Measurements from ENCODE around the gene IFNL2. TPM values are rescaled to one million over a fixed set of nuclear protein-coding genes. Genes with fewer than 3 reads are reported as not detected.

IFNL2 gene
- total and polyA plus RNA-seq, 2 of the 4 experiments (the other 2 are of a cell fraction) = not detected

DNA sequence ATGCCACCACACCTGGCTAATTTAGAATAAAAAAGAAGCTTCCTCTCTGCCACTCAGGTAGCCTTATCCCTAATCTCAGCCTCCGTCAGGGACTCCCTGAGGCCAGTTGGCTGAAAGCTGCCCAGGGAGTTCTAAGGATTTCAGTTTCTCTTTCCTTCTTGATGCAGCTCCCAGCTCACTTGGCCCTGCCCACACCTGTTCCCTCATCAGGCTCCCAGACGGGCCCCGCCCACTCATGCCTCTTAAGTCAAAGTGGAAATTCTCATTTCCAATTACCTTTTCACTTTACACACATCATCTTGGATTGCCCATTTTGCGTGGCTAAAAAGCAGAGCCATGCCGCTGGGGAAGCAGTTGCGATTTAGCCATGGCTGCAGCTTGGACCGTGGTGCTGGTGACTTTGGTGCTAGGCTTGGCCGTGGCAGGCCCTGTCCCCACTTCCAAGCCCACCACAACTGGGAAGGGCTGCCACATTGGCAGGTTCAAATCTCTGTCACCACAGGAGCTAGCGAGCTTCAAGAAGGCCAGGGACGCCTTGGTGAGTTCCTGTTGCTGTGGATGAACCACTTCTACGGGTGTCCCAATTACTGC lies 28.0 kb downstream of the IFNL2 start, which contains the start of gene IFNL1:
Gene IFNL1, plus strand, starts transcription at position 353 of the 591 bp plus-strand sequence. Its CDS starts 15 bp downstream, at position 368.
- Histone ChIP-seq H2BK5ac (ENCODE audit: low read depth, low read length, poor library complexity, severe bottlenecking) (no peak within 1 kb of the TSS), H3K27ac (ENCODE audit: insufficient read depth, low read length) (no peak within 1 kb of the TSS), H3K79me1 (ENCODE audit: low read depth in 1 of 2, low read length in 2 of 2) (no peaks in the 10 kb centered on the region), H2AK5ac (ENCODE audit: low read depth, low read length) (no peak within 1 kb of the TSS), H2BK120ac (ENCODE audit: low read depth, low read length) (no peak within 1 kb of the TSS), H3K18ac (ENCODE audit: low read depth, low read length) (no peak within 1 kb of the TSS), H3K9ac (ENCODE audit: low read depth, low read length) (no peak within 1 kb of the TSS), H3K4ac (ENCODE audit: low read depth, low read length) (no peak within 1 kb of the TSS), H3K27me3 (ENCODE audit: control insufficient read depth, insufficient read depth, low read length) (peaks cover 31% of the 10 kb centered on the region), H3K56ac (ENCODE audit: extremely low read depth, insufficient read depth, low read length) (no peak within 1 kb of the TSS), H4K8ac (ENCODE audit: low read depth in 2 of 2, low read length in 2 of 2) (no peak within 1 kb of the TSS), H3K23ac (ENCODE audit: low read depth, low read length) (no peak within 1 kb of the TSS), H2AFZ (replicated peaks; ENCODE audit: low read length, poor library complexity) (no peak within 1 kb of the TSS), H4K91ac (ENCODE audit: insufficient read depth, low read depth, low read length) (no peak within 1 kb of the TSS), H3K9me3 (ENCODE audit: control insufficient read depth, insufficient read depth, low read length) (no peaks in the 10 kb centered on the region), H2BK15ac (ENCODE audit: low read depth, low read length) (no peak within 1 kb of the TSS), H4K5ac (ENCODE audit: low read depth, low read length) (no peak within 1 kb of the TSS), H3K14ac (replicated peaks; ENCODE audit: low read depth, low read length) (no peak within 1 kb of the TSS), H3K4me1 (ENCODE audit: control insufficient read depth, insufficient read depth, low read length) (no peaks in the 10 kb centered on the region), H4K20me1 (ENCODE audit: insufficient read depth, low read length) (no peaks in the 10 kb centered on the region), H2AK9ac (replicated peaks; ENCODE audit: low read depth, low read length, poor library complexity) (no peak within 1 kb of the TSS), H3K36me3 (ENCODE audit: control insufficient read depth, insufficient read depth, low read length) (no peaks in the 10 kb centered on the region), H2BK20ac (ENCODE audit: low read depth, low read length) (no peak within 1 kb of the TSS), H3K9me1 (ENCODE audit: insufficient read depth, low read length) (no peaks in the 10 kb centered on the region), H3K4me2 (ENCODE audit: low read depth, low read length) (no peak within 1 kb of the TSS), H3K4me3 (ENCODE audit: insufficient read depth, low read depth, low read length) (no peak within 1 kb of the TSS)
- dilution Hi-C loops (cut with HindIII; ENCODE audit: low sequenced_read_pairs, unreplicated experiment) (no loop called here), in situ Hi-C loops (cut with MboI; ENCODE audit: low sequenced_read_pairs) (no loop called here), intact Hi-C loops (cut with micrococcal nuclease) (no loop called here)
- DNase-seq (no peak), ATAC-seq (ENCODE audit: low read depth) (no peak)
- TF ChIP-seq, protein P1, sequence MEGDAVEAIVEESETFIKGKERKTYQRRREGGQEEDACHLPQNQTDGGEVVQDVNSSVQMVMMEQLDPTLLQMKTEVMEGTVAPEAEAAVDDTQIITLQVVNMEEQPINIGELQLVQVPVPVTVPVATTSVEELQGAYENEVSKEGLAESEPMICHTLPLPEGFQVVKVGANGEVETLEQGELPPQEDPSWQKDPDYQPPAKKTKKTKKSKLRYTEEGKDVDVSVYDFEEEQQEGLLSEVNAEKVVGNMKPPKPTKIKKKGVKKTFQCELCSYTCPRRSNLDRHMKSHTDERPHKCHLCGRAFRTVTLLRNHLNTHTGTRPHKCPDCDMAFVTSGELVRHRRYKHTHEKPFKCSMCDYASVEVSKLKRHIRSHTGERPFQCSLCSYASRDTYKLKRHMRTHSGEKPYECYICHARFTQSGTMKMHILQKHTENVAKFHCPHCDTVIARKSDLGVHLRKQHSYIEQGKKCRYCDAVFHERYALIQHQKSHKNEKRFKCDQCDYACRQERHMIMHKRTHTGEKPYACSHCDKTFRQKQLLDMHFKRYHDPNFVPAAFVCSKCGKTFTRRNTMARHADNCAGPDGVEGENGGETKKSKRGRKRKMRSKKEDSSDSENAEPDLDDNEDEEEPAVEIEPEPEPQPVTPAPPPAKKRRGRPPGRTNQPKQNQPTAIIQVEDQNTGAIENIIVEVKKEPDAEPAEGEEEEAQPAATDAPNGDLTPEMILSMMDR (conservative IDR thresholded peaks at IDR 0.05; ENCODE audit: low read depth, low read length) = no peak
- TF ChIP-seq CHD1 (IDR thresholded peaks at IDR 0.05; ENCODE audit: low read depth, low read length) (no peak), BHLHE40 (IDR thresholded peaks at IDR 0.05; ENCODE audit: low read depth, low read length) (no peak), POLR2A (IDR thresholded peaks at IDR 0.05; ENCODE audit: low read depth, low read length) (no peak), MXI1 (IDR thresholded peaks at IDR 0.05; ENCODE audit: borderline replicate concordance, low read depth, low read length) (no peak), CEBPB (IDR thresholded peaks at IDR 0.05; ENCODE audit: low read depth, low read length) (no peak)
- TF ChIP-seq, protein P2, sequence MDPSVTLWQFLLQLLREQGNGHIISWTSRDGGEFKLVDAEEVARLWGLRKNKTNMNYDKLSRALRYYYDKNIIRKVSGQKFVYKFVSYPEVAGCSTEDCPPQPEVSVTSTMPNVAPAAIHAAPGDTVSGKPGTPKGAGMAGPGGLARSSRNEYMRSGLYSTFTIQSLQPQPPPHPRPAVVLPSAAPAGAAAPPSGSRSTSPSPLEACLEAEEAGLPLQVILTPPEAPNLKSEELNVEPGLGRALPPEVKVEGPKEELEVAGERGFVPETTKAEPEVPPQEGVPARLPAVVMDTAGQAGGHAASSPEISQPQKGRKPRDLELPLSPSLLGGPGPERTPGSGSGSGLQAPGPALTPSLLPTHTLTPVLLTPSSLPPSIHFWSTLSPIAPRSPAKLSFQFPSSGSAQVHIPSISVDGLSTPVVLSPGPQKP (IDR thresholded peaks at IDR 0.05; ENCODE audit: borderline replicate concordance, low read depth, low read length) = no peak
- CTCF ChIA-PET = no interaction called here
- WGBS, 2 experiments (ENCODE audit: extremely low coverage in 2 of 2, insufficient read length in 1 of 2) = 74% methylated on average over 5 of the region's 11 CpGs; no CpG with 5 or more reads in 1 of the 2 experiments
- BruUV-seq (replicated peaks) = no TSS peak
- POLR2A ChIA-PET (ENCODE audit: unreplicated experiment) = no interaction called here
